Endothelial cell of umbilical vein (primary cell): ENCODE measurements around the gene L3MBTL2. TPM values are rescaled to one million over a fixed set of nuclear protein-coding genes. Genes with fewer than 3 reads are reported as not detected.

Experiments used
- BruUV-seq: library from RNA; stranded (reverse); fragments of 400-500 nt; replicated peaks from 2 replicates; lab custom pipeline; 2021; lab: Mats Ljungman, UMichigan
- CTCF ChIA-PET: fragments of 300-600, 350-600 bp; sonication (Branson Sonifier 250); formaldehyde crosslinking; loops from one replicate; lab custom pipeline; 2021; ENCODE audit warnings: antibody characterized with exemption, inconsistent platforms; lab: Charles Lee
- POLR2A ChIA-PET: fragments of 300-600, 350-600 bp; sonication (Branson Sonifier 250); formaldehyde crosslinking; loops from one replicate; lab custom pipeline; 2021; ENCODE audit warnings: antibody characterized with exemption, inconsistent platforms; lab: Charles Lee
- DNase-seq: peaks from one replicate; pipeline ENCODE4 v3.0.0-alpha.2; 2011; ENCODE audit warnings: low read depth, low spot score
- FAIRE-seq: peaks from 2 replicates; lab custom pipeline; 2011; peaks lifted over from hg19 to GRCh38; lab: Jason Lieb, UNC
- H2AFZ ChIP-seq: 2 replicates; pipeline ENCODE4 v1.6.0; 2012; ENCODE audit warnings: low read depth, low read length, control low read depth, inconsistent platforms
- H3K27ac ChIP-seq: 2 replicates; pipeline ENCODE4 v1.5.1; 2011; ENCODE audit warnings: low read depth, mild to moderate bottlenecking, control low read depth, low read length, moderate library complexity; ENCODE audit not compliant: insufficient read depth
- H3K27me3 ChIP-seq, 2 experiments: 2 replicates each; pipeline versions ENCODE4 v1.6.0 to v1.6.1; 2011; ENCODE audit warnings: low read length in 2 of 2, mixed read lengths in 1 of 2; ENCODE audit not compliant: control insufficient read depth in 2 of 2, insufficient read depth in 2 of 2
- H3K36me3 ChIP-seq, 2 experiments: 2 replicates in 1 of 2; 3 replicates in 1 of 2; pipeline ENCODE4 v1.5.1; 2011; ENCODE audit warnings: low read length in 2 of 2, mild to moderate bottlenecking in 1 of 2, moderate library complexity in 1 of 2; ENCODE audit not compliant: control insufficient read depth in 2 of 2, insufficient read depth in 2 of 2; ENCODE audit errors: extremely low read depth in 1 of 2
- H3K4me1 ChIP-seq: 3 replicates; pipeline ENCODE4 v1.5.1; 2011; ENCODE audit warnings: mild to moderate bottlenecking, low read length; ENCODE audit not compliant: control insufficient read depth, insufficient read depth; ENCODE audit errors: extremely low read depth
- H3K4me2 ChIP-seq: 2 replicates; pipeline ENCODE4 v1.6.1; 2011; ENCODE audit warnings: low read length, control low read depth, mixed read lengths; ENCODE audit not compliant: insufficient read depth
- H3K4me3 ChIP-seq, 3 experiments: fragments of 200-600 bp in 1 of 3; sonication (generic), shearing (Covaris generic) in 1 of 3; replicated peaks in 1 of 3; 2 replicates each; pipeline ENCODE4 v1.5.1; 2011 to 2016; ENCODE audit warnings: control low read depth in 3 of 3, low read length in 3 of 3, mild to moderate bottlenecking in 2 of 3, inconsistent platforms in 1 of 3, low read depth in 1 of 3, moderate library complexity in 1 of 3; ENCODE audit not compliant: insufficient read depth in 1 of 3
- H3K79me2 ChIP-seq: 2 replicates; pipeline ENCODE4 v1.6.0; 2012; ENCODE audit warnings: low read length, inconsistent platforms; ENCODE audit not compliant: control insufficient read depth, insufficient read depth
- H3K9ac ChIP-seq: replicated peaks from 2 replicates; pipeline ENCODE3; 2011; ENCODE audit warnings: low read length, control low read depth; ENCODE audit not compliant: insufficient read depth; ENCODE audit errors: extremely low read depth
- H3K9me1 ChIP-seq: replicated peaks from 3 replicates; pipeline ENCODE4 v1.6.0; 2011; ENCODE audit warnings: mild to moderate bottlenecking, low read length; ENCODE audit not compliant: control insufficient read depth, insufficient read depth; ENCODE audit errors: extremely low read depth
- H3K9me3 ChIP-seq: replicated peaks from 2 replicates; pipeline ENCODE4 v1.5.1; 2012; ENCODE audit warnings: low read length, inconsistent platforms; ENCODE audit not compliant: control insufficient read depth, insufficient read depth
- H4K20me1 ChIP-seq: replicated peaks from 2 replicates; pipeline ENCODE3; 2011; ENCODE audit warnings: mild to moderate bottlenecking, low read length; ENCODE audit not compliant: control insufficient read depth, insufficient read depth; ENCODE audit errors: extremely low read depth
- EZH2 ChIP-seq: IDR thresholded peaks from 2 replicates; pipeline ENCODE4 v1.6.1; 2012; ENCODE audit warnings: borderline replicate concordance, low read depth, mild to moderate bottlenecking, moderate library complexity, low read length, inconsistent platforms; ENCODE audit not compliant: severe bottlenecking
- FOS ChIP-seq: IDR thresholded peaks from 2 replicates; pipeline ENCODE4 v1.6.1; 2011; ENCODE audit warnings: mild to moderate bottlenecking, low read length, moderate library complexity, borderline replicate concordance; ENCODE audit not compliant: insufficient read depth
- GATA2 ChIP-seq: IDR thresholded peaks from 2 replicates; pipeline ENCODE4 v1.7.0; 2011; ENCODE audit warnings: low read depth, mild to moderate bottlenecking, moderate library complexity, mixed read lengths, low read length; ENCODE audit not compliant: insufficient read length, insufficient read depth
- JUN ChIP-seq: IDR thresholded peaks from 2 replicates; pipeline ENCODE4 v1.6.1; 2011; ENCODE audit warnings: borderline replicate concordance, low read depth; ENCODE audit not compliant: insufficient read length, insufficient read depth
- MYC ChIP-seq: IDR thresholded peaks from one replicate; pipeline ENCODE4 v1.6.1; 2011; ENCODE audit warnings: mild to moderate bottlenecking, low read depth, low read length
- POLR2A ChIP-seq: IDR thresholded peaks from 2 replicates; pipeline ENCODE4 v1.6.1; 2012; ENCODE audit warnings: low read depth, mild to moderate bottlenecking, control low read depth, low read length
- POLR2AphosphoS5 ChIP-seq: IDR thresholded peaks from 2 replicates; pipeline ENCODE4 v1.6.1; 2012; ENCODE audit warnings: low read depth, mild to moderate bottlenecking, control low read depth, low read length, moderate library complexity; ENCODE audit not compliant: insufficient read depth
- dilution Hi-C: fragments of 300-500 bp; cut with MboI; formaldehyde crosslinking; loops from one replicate; pipeline ENCODE4 v1.15.0; 2019; ENCODE audit warnings: low sequenced_read_pairs; ENCODE audit not compliant: extremely low pct_ligation_motif_present
- intact Hi-C: fragments of 100-400 bp; cut with micrococcal nuclease; formaldehyde crosslinking; loops from one replicate; pipeline ENCODE4 v1.10.0; 2022
- polyA plus RNA-seq, 4 experiments: library from polyadenylated mRNA; depleted of rRNA in 3 of 4; stranded (reverse) in 3 of 4; unstranded in 1 of 4; fragments of >200 nt; gene quantifications; 2 replicates each; pipeline versions ENCODE4 v1.2.1 to v1.2.3, GENCODE V29; 2011 to 2012; ENCODE audit warnings: missing spikeins in 1 of 4
- total RNA-seq: library from RNA; stranded (reverse); gene quantifications from 2 replicates; pipeline ENCODE4 v1.2.3, GENCODE V29; 2021
- TF ChIP-seq, protein P1 (sequence below), 2 donors: IDR thresholded peaks; 1 replicate in 1 of 2; 2 replicates in 1 of 2; pipeline ENCODE4 v1.5.1; 2011; ENCODE audit warnings: low read length in 2 of 2, mild to moderate bottlenecking in 2 of 2, moderate library complexity in 2 of 2, control low read depth in 1 of 2, inconsistent platforms in 1 of 2, low read depth in 1 of 2; ENCODE audit not compliant: insufficient read depth in 1 of 2; ENCODE audit errors: extremely low read depth in 1 of 2
- TF ChIP-seq, protein P2 (sequence below): IDR thresholded peaks from 2 replicates; pipeline ENCODE4 v1.6.1; 2011; ENCODE audit not compliant: insufficient read depth, insufficient read length

The L3MBTL2 gene
- total and polyA plus RNA-seq, 2 donors (not counting 3 experiments of a cell fraction or from before 2014, with no cell fraction given) = 28.2 to 34.9 TPM

DNA sequence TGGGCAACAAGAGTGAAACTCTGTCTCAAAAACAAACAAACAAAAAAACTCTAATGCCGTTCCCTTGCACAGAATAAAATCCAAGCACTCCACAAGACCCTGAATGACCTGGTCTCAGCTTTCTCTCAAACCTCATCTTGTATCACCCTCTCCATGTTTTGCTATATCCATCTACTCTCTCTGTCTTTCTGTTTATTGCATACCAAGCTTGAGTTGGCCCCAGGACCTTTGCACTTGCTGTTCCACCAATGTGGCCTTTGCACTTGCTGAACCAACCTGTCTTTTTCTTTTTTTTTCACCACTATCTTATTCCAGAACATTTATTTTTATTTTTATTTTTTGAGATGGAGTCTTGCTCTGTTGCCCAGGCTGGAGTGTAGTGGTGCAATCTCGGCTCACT lies 2.0 kb upstream of the L3MBTL2 start:
- DNase-seq (no peak), FAIRE-seq (no peak)
- Histone ChIP-seq H3K4me2 (no peak overlapping the region), H3K4me3 (no peak overlapping the region), H3K79me2 (peaks cover 14% of the 10 kb centered on the region), H3K27ac (no peak overlapping the region), H4K20me1 (no peaks in the 10 kb centered on the region), H3K36me3 (no peaks in the 10 kb centered on the region), H3K27me3 (no peaks in the 10 kb centered on the region), H3K9me1 (no peaks in the 10 kb centered on the region), H3K9me3 (no peaks in the 10 kb centered on the region), H3K4me1 (peaks cover 6% of the 10 kb centered on the region), H2AFZ (no peak overlapping the region), H3K9ac (no peak overlapping the region)
- no TSS peak for BruUV-seq
- intact Hi-C loops = no loop called here
- TF ChIP-seq, protein P1, sequence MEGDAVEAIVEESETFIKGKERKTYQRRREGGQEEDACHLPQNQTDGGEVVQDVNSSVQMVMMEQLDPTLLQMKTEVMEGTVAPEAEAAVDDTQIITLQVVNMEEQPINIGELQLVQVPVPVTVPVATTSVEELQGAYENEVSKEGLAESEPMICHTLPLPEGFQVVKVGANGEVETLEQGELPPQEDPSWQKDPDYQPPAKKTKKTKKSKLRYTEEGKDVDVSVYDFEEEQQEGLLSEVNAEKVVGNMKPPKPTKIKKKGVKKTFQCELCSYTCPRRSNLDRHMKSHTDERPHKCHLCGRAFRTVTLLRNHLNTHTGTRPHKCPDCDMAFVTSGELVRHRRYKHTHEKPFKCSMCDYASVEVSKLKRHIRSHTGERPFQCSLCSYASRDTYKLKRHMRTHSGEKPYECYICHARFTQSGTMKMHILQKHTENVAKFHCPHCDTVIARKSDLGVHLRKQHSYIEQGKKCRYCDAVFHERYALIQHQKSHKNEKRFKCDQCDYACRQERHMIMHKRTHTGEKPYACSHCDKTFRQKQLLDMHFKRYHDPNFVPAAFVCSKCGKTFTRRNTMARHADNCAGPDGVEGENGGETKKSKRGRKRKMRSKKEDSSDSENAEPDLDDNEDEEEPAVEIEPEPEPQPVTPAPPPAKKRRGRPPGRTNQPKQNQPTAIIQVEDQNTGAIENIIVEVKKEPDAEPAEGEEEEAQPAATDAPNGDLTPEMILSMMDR (IDR thresholded peaks at IDR 0.05; ENCODE audit: extremely low read depth in 1 of 2, insufficient read depth in 1 of 2, low read depth in 1 of 2, low read length in 2 of 2) = no peak
- TF ChIP-seq FOS = no peak
- TF ChIP-seq MYC = no peak
- no peak for TF ChIP-seq POLR2AphosphoS5
- TF ChIP-seq JUN = no peak
- TF ChIP-seq GATA2 = no peak
- no peak for TF ChIP-seq EZH2
- no peak for TF ChIP-seq POLR2A
- TF ChIP-seq, protein P2, sequence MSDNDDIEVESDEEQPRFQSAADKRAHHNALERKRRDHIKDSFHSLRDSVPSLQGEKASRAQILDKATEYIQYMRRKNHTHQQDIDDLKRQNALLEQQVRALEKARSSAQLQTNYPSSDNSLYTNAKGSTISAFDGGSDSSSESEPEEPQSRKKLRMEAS = no peak
- dilution Hi-C loops = no loop called here
- ChIA-PET POLR2A (no interaction called here), CTCF (no interaction called here)
